ENCODE measurements around the gene UBE2B.

- TF ChIP-seq HDAC6 (IDR thresholded peaks at IDR 0.05; ENCODE audit: unreplicated experiment) (no peak), TBL1XR1 (IDR thresholded peaks at IDR 0.05; ENCODE audit: low read depth, low read length) (no peak), BCLAF1 (IDR thresholded peaks at IDR 0.05) (no peak), EZH2 (IDR thresholded peaks at IDR 0.05; ENCODE audit: borderline replicate concordance, control insufficient read depth, low read depth, low read length) (no peak), HDGF (IDR thresholded peaks at IDR 0.05) (no peak), POLR2AphosphoS5 (IDR thresholded peaks at IDR 0.05; ENCODE audit: low read length) (no peak), FOS (IDR thresholded peaks at IDR 0.05; ENCODE audit: borderline replicate concordance, extremely low read depth, insufficient read length) (no peak)
Measured at GRCh38 chr5:134418958-134419357, 47.6 kb downstream of the UBE2B start.

All from GM12878 (cell line).